Astrocyte (in vitro differentiated cells and primary cell): ENCODE measurements around the gene SUPT3H. TPM values are rescaled to one million over a fixed set of nuclear protein-coding genes. Genes with fewer than 3 reads are reported as not detected.

Source experiments
- DNase-seq: peaks from one replicate; pipeline ENCODE4 v3.0.0-alpha.2; 2010; ENCODE audit warnings: low read depth
- FAIRE-seq: peaks from 2 replicates; lab custom pipeline; 2011; peaks lifted over from hg19 to GRCh38; lab: Jason Lieb, UNC
- H2AFZ ChIP-seq: 2 replicates; pipeline ENCODE4 v1.6.0; 2012; ENCODE audit warnings: low read depth, low read length, inconsistent platforms
- H3K27ac ChIP-seq: 2 replicates; pipeline ENCODE4 v1.5.1; 2011; ENCODE audit warnings: low read depth, low read length, inconsistent platforms
- H3K27me3 ChIP-seq: 2 replicates; pipeline ENCODE4 v1.6.0; 2011; ENCODE audit warnings: low read length, inconsistent platforms; ENCODE audit not compliant: insufficient read depth
- H3K36me3 ChIP-seq: 2 replicates; pipeline ENCODE4 v1.5.1; 2011; ENCODE audit warnings: low read length, inconsistent platforms; ENCODE audit not compliant: insufficient read depth
- H3K4me1 ChIP-seq: 2 replicates; pipeline ENCODE4 v1.5.1; 2011; ENCODE audit warnings: low read length, inconsistent platforms; ENCODE audit not compliant: insufficient read depth
- H3K4me2 ChIP-seq: 2 replicates; pipeline ENCODE4 v1.6.0; 2012; ENCODE audit warnings: low read length, inconsistent platforms
- H3K4me3 ChIP-seq: 2 replicates; pipeline ENCODE4 v1.5.1; 2011; ENCODE audit warnings: low read depth, mild to moderate bottlenecking, low read length, inconsistent platforms; ENCODE audit not compliant: insufficient read depth
- H3K79me2 ChIP-seq: 2 replicates; pipeline ENCODE4 v1.6.0; 2012; ENCODE audit warnings: mild to moderate bottlenecking, low read length, inconsistent platforms; ENCODE audit not compliant: insufficient read depth
- H3K9ac ChIP-seq: 2 replicates; pipeline ENCODE4 v1.6.0; 2012; ENCODE audit warnings: mild to moderate bottlenecking, low read length, inconsistent platforms
- H3K9me3 ChIP-seq: 2 replicates; pipeline ENCODE4 v1.5.1; 2012; ENCODE audit warnings: low read depth, mild to moderate bottlenecking, low read length, inconsistent platforms; ENCODE audit not compliant: insufficient read depth
- H4K20me1 ChIP-seq: 2 replicates; pipeline ENCODE4 v1.6.0; 2012; ENCODE audit warnings: low read length, inconsistent platforms; ENCODE audit not compliant: insufficient read depth
- H3K27ac Mint-ChIP-seq: one replicate; pipeline ENCODE4 v1.8.0; 2021; ENCODE audit warnings: mild to moderate bottlenecking, mixed read lengths; ENCODE audit not compliant: unreplicated experiment
- H3K27me3 Mint-ChIP-seq: one replicate; pipeline ENCODE4 v1.8.0; 2021; ENCODE audit warnings: low read depth, mixed read lengths; ENCODE audit not compliant: unreplicated experiment
- H3K36me3 Mint-ChIP-seq: one replicate; pipeline ENCODE4 v1.8.0; 2021; ENCODE audit warnings: low read depth, mixed read lengths; ENCODE audit not compliant: unreplicated experiment
- H3K4me1 Mint-ChIP-seq: one replicate; pipeline ENCODE4 v1.8.0; 2021; ENCODE audit warnings: low read depth, mixed read lengths; ENCODE audit not compliant: unreplicated experiment
- H3K4me3 Mint-ChIP-seq: one replicate; pipeline ENCODE4 v1.8.0; 2021; ENCODE audit warnings: mild to moderate bottlenecking, moderate library complexity, mixed read lengths; ENCODE audit not compliant: unreplicated experiment
- H3K9me3 Mint-ChIP-seq: one replicate; pipeline ENCODE4 v1.8.0; 2021; ENCODE audit warnings: mild to moderate bottlenecking, mixed read lengths; ENCODE audit not compliant: unreplicated experiment
- CTCF ChIP-seq: IDR thresholded peaks from 2 replicates; pipeline ENCODE4 v1.5.1; 2011; ENCODE audit warnings: low read depth, mild to moderate bottlenecking, inconsistent platforms, low read length, moderate library complexity; ENCODE audit not compliant: insufficient read depth
- EZH2 ChIP-seq: IDR thresholded peaks from 2 replicates; pipeline ENCODE4 v1.6.1; 2012; ENCODE audit warnings: mild to moderate bottlenecking, low read length, inconsistent platforms; ENCODE audit not compliant: insufficient read depth
- total RNA-seq: library from RNA; stranded (reverse); gene quantifications from 2 replicates; pipeline ENCODE4 v1.2.1, GENCODE V29; 2021

Gene SUPT3H
- total RNA-seq, 1 donor from 2014 or later: 12.4 TPM

- FAIRE-seq: no peak
- Mint-ChIP-seq H3K4me3 (no peak overlapping the region), H3K27me3 (no peaks in the 10 kb centered on the region), H3K9me3 (no peaks in the 10 kb centered on the region), H3K27ac (no peak overlapping the region), H3K4me1 (peaks cover 2% of the 10 kb centered on the region), H3K36me3 (no peaks in the 10 kb centered on the region)
- no peaks in the 10 kb centered on the region for H3K36me3 ChIP-seq
- no peak overlapping the region for H3K4me3 ChIP-seq
- no peaks in the 10 kb centered on the region for H3K9me3 ChIP-seq
- DNase-seq: no peak
- no peak overlapping the region for H2AFZ ChIP-seq
- no peaks in the 10 kb centered on the region for H3K4me1 ChIP-seq
- peaks cover 4% of the 10 kb centered on the region for H3K79me2 ChIP-seq
- no peak overlapping the region for H3K9ac ChIP-seq
- no peak overlapping the region for H3K4me2 ChIP-seq
- no peaks in the 10 kb centered on the region for H4K20me1 ChIP-seq
- TF ChIP-seq CTCF (no peak), EZH2 (no peak)
- H3K27me3 ChIP-seq: no peaks in the 10 kb centered on the region
- H3K27ac ChIP-seq: no peak overlapping the region
Measured at GRCh38 chr6:45365036-45365435, 12.7 kb downstream of the SUPT3H start.

GRCh38 chr6:45364466-45364865 lies 13.3 kb downstream of the SUPT3H start:
- no peak overlapping the region for H3K9ac ChIP-seq
- no peak overlapping the region for H3K4me3 Mint-ChIP-seq
- no peak for FAIRE-seq
- no peak for DNase-seq
- no peaks in the 10 kb centered on the region for H4K20me1 ChIP-seq
- no peak overlapping the region for H3K27ac Mint-ChIP-seq
- H3K9me3 ChIP-seq: no peaks in the 10 kb centered on the region
- no peak overlapping the region for H3K27ac ChIP-seq
- H3K4me3 ChIP-seq: no peak overlapping the region
- H3K4me1 Mint-ChIP-seq: peaks cover 2% of the 10 kb centered on the region
- H2AFZ ChIP-seq: no peak overlapping the region
- H3K79me2 ChIP-seq: no peaks in the 10 kb centered on the region
- H3K36me3 ChIP-seq: no peaks in the 10 kb centered on the region
- no peak overlapping the region for H3K4me2 ChIP-seq
- no peak for TF ChIP-seq EZH2
- no peak for TF ChIP-seq CTCF
- no peaks in the 10 kb centered on the region for H3K9me3 Mint-ChIP-seq
- no peaks in the 10 kb centered on the region for H3K27me3 ChIP-seq
- H3K27me3 Mint-ChIP-seq: no peaks in the 10 kb centered on the region
- no peaks in the 10 kb centered on the region for H3K4me1 ChIP-seq
- no peaks in the 10 kb centered on the region for H3K36me3 Mint-ChIP-seq

- Histone ChIP-seq H3K9ac (no peak overlapping the region), H3K27me3 (no peaks in the 10 kb centered on the region), H3K36me3 (no peaks in the 10 kb centered on the region), H3K4me2 (no peak overlapping the region), H2AFZ (no peak overlapping the region), H4K20me1 (no peaks in the 10 kb centered on the region), H3K27ac (no peak overlapping the region), H3K4me3 (no peak overlapping the region), H3K4me1 (no peaks in the 10 kb centered on the region), H3K79me2 (no peaks in the 10 kb centered on the region), H3K9me3 (no peaks in the 10 kb centered on the region)
- Mint-ChIP-seq H3K4me1 (peaks cover 13% of the 10 kb centered on the region), H3K27ac (no peak overlapping the region), H3K27me3 (no peaks in the 10 kb centered on the region), H3K9me3 (no peaks in the 10 kb centered on the region), H3K36me3 (no peaks in the 10 kb centered on the region), H3K4me3 (no peak overlapping the region)
- TF ChIP-seq CTCF: no peak
- no peak for TF ChIP-seq EZH2
- FAIRE-seq (no peak), DNase-seq (no peak)
Measured at GRCh38 chr6:45353654-45354053, 24.1 kb downstream of the SUPT3H start.
